Body of pancreas (tissue), 4 donors: ENCODE measurements around the gene CHST14.

Experiments used
- CTCF ChIP-seq, 7 experiments: fragments of 450-650 bp in 4 of 7; fragments of 200-600 bp in 3 of 7; sonication (generic) in 3 of 7; IDR thresholded peaks; one replicate each; pipeline ENCODE4 v1.5.1; 2016 to 2019; ENCODE audit warnings: antibody characterized with exemption in 7 of 7
- POLR2A ChIP-seq, 3 donors: fragments of 450-650 bp; IDR thresholded peaks; one replicate each; pipeline ENCODE4 v1.6.1; 2016; ENCODE audit warnings: antibody characterized with exemption in 3 of 3, mild to moderate bottlenecking in 2 of 3

GRCh38 chr15:40471808-40472150, 995 bp downstream of the CHST14 start:
- no peak for TF ChIP-seq CTCF (IDR thresholded peaks at IDR 0.05)
- peak; percentile 52 to 71 (median 55) for TF ChIP-seq POLR2A (IDR thresholded peaks at IDR 0.05)
